ENCODE data around the gene GRHL1. TPM values are rescaled to one million over a fixed set of nuclear protein-coding genes. Genes with fewer than 3 reads are reported as not detected.

Gene GRHL1
- total and polyA plus RNA-seq, 2 donors (not counting 3 experiments of a cell fraction or from before 2014, with no cell fraction given) = 0.37 to 1.1 TPM

DNA sequence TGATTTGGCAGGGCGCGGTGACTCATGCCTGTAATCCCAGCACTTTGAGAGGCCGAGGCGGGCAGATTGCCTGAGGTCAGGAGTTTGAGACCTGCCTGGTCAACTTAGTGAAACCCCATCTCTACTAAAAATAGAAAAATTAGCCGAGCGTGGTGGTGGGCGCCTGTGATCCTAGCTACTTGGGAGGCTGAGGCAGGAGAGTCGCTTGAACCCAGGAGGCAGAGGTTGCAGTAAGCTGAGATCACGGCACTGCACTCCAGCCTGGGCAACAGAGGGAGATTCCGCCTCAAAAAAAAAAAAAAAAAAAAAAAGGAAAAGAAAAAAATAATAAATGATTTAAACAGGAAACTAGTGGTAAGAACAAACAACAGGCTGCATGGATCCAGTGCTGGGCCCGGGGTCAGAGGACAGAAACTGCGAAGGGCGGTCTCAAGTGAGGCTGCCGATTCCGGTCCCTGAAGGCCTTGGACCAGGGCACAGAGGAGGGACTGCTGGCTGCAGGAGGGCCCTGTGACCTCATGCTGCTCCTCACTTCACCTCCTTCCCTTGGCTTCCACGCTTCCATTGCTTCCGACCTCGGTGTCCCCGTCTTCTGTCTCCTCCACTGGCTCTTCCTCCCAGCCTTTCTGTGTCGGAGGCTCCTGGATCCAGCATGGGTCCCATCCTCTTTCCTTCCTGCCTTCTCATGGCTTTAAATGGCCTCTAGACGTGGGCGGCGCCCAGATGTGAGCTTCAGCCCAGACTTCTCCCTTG is 2.1 kb upstream of the GRHL1 start:
- Histone ChIP-seq H3K4me1 (ENCODE audit: control insufficient read depth, extremely low read depth, insufficient read depth, low read length) (peaks cover 4% of the 10 kb centered on the region), H3K9ac (replicated peaks; ENCODE audit: extremely low read depth, insufficient read depth, low read length) (no peak overlapping the region), H3K4me3 (replicated peaks in 1 of 3; ENCODE audit: insufficient read depth in 1 of 3, low read depth in 1 of 3, low read length in 3 of 3) (no peak overlapping the region), H3K9me3 (replicated peaks; ENCODE audit: control insufficient read depth, insufficient read depth, low read length) (no peaks in the 10 kb centered on the region), H3K9me1 (replicated peaks; ENCODE audit: control insufficient read depth, extremely low read depth, insufficient read depth, low read length) (no peaks in the 10 kb centered on the region), H3K4me2 (ENCODE audit: insufficient read depth, low read length) (no peak overlapping the region), H3K27me3 (ENCODE audit: control insufficient read depth in 2 of 2, insufficient read depth in 2 of 2, low read length in 2 of 2) (peaks cover 11% of the 10 kb centered on the region in 2 experiments), H3K27ac (ENCODE audit: insufficient read depth, low read depth, low read length) (no peak overlapping the region), H2AFZ (ENCODE audit: low read depth, low read length) (no peak overlapping the region), H3K36me3 (ENCODE audit: control insufficient read depth in 2 of 2, extremely low read depth in 1 of 2, insufficient read depth in 2 of 2, low read length in 2 of 2) (no peaks in the 10 kb centered on the region), H4K20me1 (replicated peaks; ENCODE audit: control insufficient read depth, extremely low read depth, insufficient read depth, low read length) (no peaks in the 10 kb centered on the region), H3K79me2 (ENCODE audit: control insufficient read depth, insufficient read depth, low read length) (no peaks in the 10 kb centered on the region)
- ChIA-PET CTCF (interaction anchor here (1.0 to 2.2 kb wide), 2 partner anchors 35 to 99 kb away, joined by 3 to 10 read pairs; no protein-coding TSS in a partner anchor), POLR2A (no interaction called here)
- dilution Hi-C loops (cut with MboI; ENCODE audit: extremely low pct_ligation_motif_present, low sequenced_read_pairs) = no loop called here
- no peak for DNase-seq (ENCODE audit: low read depth, low spot score)
- TF ChIP-seq JUN (IDR thresholded peaks at IDR 0.05; ENCODE audit: borderline replicate concordance, insufficient read depth, insufficient read length, low read depth) (no peak), POLR2AphosphoS5 (IDR thresholded peaks at IDR 0.05; ENCODE audit: insufficient read depth, low read depth, low read length) (no peak), POLR2A (IDR thresholded peaks at IDR 0.05; ENCODE audit: low read depth, low read length) (no peak), MYC (IDR thresholded peaks at IDR 0.05; ENCODE audit: low read depth, low read length) (no peak)
- TF ChIP-seq, protein P1, sequence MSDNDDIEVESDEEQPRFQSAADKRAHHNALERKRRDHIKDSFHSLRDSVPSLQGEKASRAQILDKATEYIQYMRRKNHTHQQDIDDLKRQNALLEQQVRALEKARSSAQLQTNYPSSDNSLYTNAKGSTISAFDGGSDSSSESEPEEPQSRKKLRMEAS (IDR thresholded peaks at IDR 0.05; ENCODE audit: insufficient read depth, insufficient read length) = no peak
- intact Hi-C loops (cut with micrococcal nuclease) = no loop called here
- BruUV-seq (replicated peaks) = no TSS peak
- FAIRE-seq = no peak

DNA sequence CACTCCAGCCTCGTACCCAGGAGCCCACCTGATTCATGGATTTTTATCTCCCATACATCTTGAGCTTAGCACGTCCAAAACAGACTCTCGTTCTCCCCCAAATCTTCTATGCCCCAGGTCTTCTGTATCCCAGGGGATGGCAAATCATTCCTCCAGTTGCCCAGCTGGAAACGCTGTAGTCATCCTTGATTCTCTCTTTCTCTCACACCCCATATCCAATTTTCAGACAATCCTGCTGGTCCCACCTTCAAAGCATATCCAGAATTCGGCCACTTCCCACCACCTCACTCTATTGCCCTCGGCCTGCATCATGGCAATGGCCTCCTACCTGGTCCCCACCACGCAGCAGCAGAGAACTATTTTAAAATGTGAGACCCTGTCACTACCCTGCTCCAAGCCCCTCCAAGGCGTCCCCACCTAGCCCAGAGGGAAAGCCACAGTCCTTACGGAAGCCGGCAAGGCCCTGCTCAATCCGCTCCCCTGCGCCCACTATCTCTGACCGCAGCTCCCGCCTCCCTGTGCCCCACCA is 1.4 kb upstream of the GRHL1 start:
- H3K4me2 ChIP-seq (ENCODE audit: insufficient read depth, low read length) = no peak overlapping the region
- ChIA-PET CTCF (interaction anchor here (0.6 to 2.2 kb wide), 2 partner anchors 35 to 62 kb away, joined by 3 to 10 read pairs; no protein-coding TSS in a partner anchor), POLR2A (no interaction called here)
- no peaks in the 10 kb centered on the region for H3K9me3 ChIP-seq (replicated peaks; ENCODE audit: control insufficient read depth, insufficient read depth, low read length)
- H4K20me1 ChIP-seq (replicated peaks; ENCODE audit: control insufficient read depth, extremely low read depth, insufficient read depth, low read length) = no peaks in the 10 kb centered on the region
- no peak overlapping the region for H2AFZ ChIP-seq (ENCODE audit: low read depth, low read length)
- H3K9ac ChIP-seq (replicated peaks; ENCODE audit: extremely low read depth, insufficient read depth, low read length) = no peak overlapping the region
- H3K4me1 ChIP-seq (ENCODE audit: control insufficient read depth, extremely low read depth, insufficient read depth, low read length) = peaks cover 4% of the 10 kb centered on the region
- no peak for TF ChIP-seq EZH2 (IDR thresholded peaks at IDR 0.05; ENCODE audit: borderline replicate concordance, low read depth, low read length, severe bottlenecking)
- H3K36me3 ChIP-seq (ENCODE audit: control insufficient read depth in 2 of 2, extremely low read depth in 1 of 2, insufficient read depth in 2 of 2, low read length in 2 of 2) = no peaks in the 10 kb centered on the region
- H3K9me1 ChIP-seq (replicated peaks; ENCODE audit: control insufficient read depth, extremely low read depth, insufficient read depth, low read length) = no peaks in the 10 kb centered on the region
- no peak overlapping the region for H3K4me3 ChIP-seq (replicated peaks in 1 of 3; ENCODE audit: insufficient read depth in 1 of 3, low read depth in 1 of 3, low read length in 3 of 3)
- H3K79me2 ChIP-seq (ENCODE audit: control insufficient read depth, insufficient read depth, low read length) = no peaks in the 10 kb centered on the region
- intact Hi-C loops (cut with micrococcal nuclease) = loop anchor here (5.0 kb wide), 1 partner anchor 108 kb away; the partner anchor contains the start of gene TAF1B
- FAIRE-seq (no peak), DNase-seq (ENCODE audit: low read depth, low spot score) (no peak)
- dilution Hi-C loops (cut with MboI; ENCODE audit: extremely low pct_ligation_motif_present, low sequenced_read_pairs) = loop anchor here (25.0 kb wide), 1 partner anchor 138 kb away; no protein-coding TSS in a partner anchor
- BruUV-seq (replicated peaks) = no TSS peak
- peaks cover 7 to 8% of the 10 kb centered on the region in 2 experiments for H3K27me3 ChIP-seq (ENCODE audit: control insufficient read depth in 2 of 2, insufficient read depth in 2 of 2, low read length in 2 of 2)
- no peak overlapping the region for H3K27ac ChIP-seq (ENCODE audit: insufficient read depth, low read depth, low read length)

Data from endothelial cell of umbilical vein (primary cell).